NCI-H82 treated with DMSO at 0.1 percent for 48 hours (cell line): ENCODE data around the gene SEMA3D.

Source experiments
- DNase-seq: peaks from one replicate; lab custom pipeline; 2025; ENCODE audit not compliant: unreplicated experiment; lab: John Stamatoyannopoulos, UW

The SEMA3D gene

DNA sequence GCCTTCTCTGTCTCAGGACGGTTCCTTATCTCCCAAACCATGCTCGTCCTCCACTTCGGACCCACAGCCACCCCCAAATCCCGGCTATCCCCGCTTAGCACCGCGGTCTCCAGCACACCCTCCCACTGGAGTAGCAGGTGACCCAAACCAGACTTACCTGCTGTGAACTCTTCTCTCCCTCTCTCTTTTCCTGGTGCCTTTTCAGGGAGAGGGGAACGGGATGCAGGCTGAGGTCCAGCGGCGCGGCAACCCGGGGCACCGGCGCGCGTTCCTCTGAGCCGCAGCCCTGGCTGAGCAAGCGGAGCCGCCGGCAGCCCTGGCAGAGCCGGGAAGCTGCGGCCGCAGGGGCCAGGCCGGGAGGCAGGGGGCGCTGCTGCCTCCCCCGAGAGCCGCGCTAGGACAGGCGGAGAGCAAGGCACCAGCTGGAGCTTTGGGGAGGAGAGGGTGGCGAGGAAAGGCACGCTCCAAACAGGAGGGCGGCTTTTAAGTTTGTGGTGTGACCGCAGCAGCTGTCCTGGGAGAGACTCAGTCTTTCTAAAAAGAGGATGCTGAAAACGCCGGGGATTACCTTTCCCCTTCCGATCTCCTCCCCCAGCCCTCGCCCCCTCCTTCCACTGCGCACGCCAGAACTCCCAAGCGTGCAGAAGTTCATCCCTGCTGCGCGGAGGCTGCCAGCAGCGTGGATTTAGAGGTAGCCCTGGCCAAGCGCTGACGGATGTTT lies at the start of gene SEMA3D:
Gene SEMA3D, minus strand, starts transcription at position 536 of the 721 bp plus-strand sequence. CDS start 65,165 bp downstream, outside the sequence.
- DNase-seq: peak; percentile 52

DNA sequence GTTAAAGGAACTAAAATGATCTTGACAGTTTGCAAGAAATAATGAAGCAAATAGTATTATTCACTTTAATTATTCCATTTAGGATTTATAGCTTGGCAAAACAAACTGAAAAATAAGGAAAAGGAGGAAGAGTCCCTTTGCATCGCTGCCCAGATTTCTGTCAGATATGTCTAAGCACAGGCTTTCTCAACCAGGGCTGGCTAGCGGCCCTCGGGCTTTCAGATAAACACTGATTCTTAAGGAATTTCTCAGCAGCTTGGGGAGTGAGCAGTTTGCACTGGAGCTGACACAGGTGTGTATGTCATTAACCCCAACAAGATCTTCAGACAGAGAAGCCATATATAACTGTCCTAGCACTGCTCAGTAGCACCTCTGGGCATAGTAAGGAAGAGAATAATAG lies 47.9 kb upstream of the SEMA3D start:
- DNase-seq: no peak

DNA sequence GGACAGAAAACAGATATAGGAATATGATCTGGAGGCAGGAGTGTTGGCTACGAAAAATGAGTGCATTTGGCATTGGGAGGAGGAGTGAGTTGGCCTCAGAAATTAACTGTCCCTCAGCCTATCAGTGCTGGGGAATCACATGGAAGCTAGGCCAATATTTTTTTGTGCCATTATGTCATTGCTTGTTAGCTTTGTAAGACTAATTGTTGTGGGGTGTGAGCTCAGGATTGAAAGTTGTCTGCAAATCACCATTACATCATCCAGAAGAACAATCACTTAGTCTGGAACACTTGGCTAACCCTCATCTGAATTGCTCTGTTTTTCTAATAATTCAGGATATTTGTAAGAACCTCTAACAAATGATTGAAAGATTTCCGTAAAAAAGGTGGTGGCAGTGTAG lies 45.2 kb upstream of the SEMA3D start:
- DNase-seq: no peak

DNA sequence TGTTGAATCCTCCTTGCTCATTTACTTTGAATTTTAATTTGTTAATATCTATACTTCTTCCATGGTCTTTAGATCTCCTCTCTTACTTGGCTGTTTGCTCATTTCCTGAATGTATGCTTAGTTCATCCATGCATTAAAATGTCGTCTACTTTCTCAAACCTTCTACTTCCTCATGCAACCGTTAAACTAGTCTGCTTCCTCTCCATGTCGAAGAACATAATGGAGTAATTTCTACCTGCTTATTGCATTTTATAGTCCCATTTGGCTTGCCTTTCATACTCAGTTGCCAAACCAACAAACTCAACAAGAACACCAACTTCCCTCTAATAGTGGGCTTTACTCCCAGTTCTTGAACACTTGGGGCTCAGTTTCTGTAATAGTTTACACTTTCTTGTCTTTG lies 43.8 kb upstream of the SEMA3D start:
- DNase-seq: no peak

DNA sequence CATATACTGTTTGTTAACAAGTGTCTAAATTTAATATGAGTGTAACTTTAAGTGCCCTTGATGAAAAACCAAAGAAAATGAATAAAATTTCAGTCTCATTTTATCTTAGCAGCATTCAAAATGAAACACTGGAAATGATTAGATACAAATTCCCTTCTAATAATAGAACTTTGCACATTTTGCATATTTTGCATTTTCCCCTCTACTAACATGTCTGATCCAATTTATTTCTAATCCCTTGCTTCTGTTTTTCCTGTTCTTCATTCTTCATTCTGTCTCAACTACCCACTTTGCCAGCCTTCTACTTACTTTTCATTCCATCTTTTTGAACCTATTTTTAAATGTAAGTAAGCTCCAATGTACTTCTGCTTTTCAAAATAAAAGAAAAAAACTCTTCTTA lies 42.7 kb upstream of the SEMA3D start:
- no peak for DNase-seq

DNA sequence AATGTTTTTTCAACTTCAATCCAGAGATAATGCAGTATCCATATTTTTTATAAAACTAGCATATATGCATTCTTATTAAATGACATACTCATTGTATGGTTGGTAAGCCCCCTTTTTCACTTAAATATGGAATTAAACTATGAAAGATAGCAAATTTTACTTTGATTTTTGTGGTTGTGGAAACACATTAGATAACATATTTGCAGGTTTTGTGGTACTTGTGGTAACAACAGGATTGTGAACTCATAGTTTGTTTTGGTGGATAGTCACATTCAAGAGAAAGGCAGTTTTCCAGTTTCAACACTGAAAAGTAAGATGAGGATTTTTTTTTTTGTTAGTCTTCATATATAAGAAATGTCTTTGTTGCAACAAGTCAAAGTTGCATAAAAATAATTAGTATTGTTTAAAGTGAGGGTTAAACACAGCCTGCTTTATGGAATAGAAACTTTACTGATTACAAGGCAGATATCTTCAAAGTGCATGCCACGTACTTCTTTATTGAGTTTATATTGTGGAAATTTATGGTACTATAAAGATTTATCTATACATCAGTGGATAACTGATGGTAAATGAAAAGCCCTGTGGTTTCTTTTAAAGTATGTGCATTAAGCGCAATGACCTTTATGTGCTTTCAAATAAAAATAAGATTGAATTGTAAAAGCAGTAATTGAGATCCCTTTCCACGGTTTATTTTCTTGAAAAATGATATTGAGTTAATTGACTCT lies 39.7 kb upstream of the SEMA3D start:
- DNase-seq: no peak

DNA sequence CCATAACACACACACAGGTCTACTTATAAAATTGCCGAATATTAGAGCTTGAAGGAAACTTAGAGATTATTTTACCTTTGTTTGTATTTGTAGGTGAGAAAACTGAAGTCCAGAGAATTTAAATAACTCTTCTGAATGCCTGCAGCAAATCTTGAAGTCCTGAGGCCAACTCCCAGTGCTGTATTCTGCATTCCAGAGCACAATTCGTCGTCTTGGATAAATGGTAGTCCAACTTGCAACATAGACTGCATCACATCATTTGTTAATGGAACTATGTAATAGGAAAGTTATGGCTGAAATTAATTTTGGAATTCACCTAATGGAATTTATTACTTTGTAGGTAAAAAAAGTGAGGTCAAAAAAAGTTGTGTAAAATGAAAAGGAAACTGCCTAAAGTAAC lies 37.3 kb upstream of the SEMA3D start:
- DNase-seq: no peak

DNA sequence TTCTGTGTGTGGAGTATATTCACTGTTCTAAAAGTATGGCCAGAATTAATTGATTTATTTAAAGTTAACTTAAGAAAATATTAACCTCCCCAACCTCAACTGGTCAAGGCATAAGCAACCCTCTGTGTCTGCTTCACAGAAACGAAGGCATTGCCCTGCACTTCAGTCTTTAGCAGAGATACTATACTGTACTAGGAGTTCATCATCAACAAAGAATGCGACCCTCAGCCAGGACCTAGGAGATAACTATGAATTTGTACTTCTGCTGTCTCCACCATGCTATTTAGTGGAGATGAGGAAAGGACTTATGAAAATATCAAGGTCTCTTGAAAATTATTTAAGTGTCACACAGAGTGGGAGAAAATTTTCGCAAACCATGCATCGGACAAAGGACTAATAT lies 35.7 kb upstream of the SEMA3D start:
- DNase-seq: no peak

DNA sequence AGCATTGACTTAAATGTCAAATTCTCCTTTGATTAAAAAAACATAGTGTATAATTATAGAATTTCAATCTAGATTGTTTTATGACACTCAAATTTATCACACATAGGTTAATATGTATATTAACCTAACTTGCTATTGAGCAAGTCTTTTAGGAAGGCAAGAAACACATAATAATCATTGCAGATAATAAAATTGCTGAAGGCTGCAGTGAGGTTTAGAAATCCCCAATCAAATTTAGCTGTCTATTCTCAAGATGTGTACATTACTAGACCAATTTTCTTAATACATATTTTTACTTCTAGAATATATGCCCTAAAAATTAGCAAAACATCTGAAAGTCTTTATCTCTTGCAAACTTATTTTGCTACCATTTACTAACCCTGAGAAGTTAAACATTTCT lies 34.9 kb upstream of the SEMA3D start:
- no peak for DNase-seq

DNA sequence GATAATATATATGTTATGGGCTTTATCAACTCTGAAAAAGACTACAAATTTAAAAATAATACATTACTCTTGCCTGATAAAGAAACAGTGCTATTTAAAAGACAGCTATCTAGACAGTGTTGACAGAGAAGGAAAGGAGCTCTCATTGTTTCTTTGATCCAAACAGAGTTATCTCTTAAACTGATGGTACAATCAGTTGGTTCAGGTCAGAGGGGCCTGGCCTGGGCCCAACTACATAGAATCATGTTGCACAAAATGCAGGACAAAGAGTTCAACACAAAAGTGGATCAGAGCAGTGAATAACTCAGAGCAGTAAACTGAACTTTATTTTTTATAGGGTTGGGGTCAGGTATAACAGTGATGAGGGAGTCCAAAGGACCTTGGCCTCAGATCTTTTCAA lies 33.8 kb upstream of the SEMA3D start:
- DNase-seq: no peak

DNA sequence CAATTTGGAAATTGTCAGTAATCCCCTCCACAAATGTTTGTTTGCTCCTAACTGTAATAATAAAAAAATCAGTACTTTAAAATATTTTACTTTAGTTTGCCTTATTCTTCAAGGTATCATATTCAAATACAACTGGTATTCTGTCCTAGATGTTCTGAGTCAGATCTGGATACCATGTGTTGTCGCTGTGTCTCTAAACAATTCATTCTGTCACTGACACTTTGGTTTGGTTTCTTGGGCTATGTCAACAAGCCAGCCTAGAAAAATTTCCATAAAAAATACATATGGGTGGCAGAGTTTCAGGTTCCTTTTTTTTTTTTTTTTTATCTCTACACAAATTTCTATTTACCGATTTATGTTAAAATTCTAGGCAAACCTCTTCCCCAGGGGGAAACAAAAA lies 33.2 kb upstream of the SEMA3D start:
- no peak for DNase-seq

DNA sequence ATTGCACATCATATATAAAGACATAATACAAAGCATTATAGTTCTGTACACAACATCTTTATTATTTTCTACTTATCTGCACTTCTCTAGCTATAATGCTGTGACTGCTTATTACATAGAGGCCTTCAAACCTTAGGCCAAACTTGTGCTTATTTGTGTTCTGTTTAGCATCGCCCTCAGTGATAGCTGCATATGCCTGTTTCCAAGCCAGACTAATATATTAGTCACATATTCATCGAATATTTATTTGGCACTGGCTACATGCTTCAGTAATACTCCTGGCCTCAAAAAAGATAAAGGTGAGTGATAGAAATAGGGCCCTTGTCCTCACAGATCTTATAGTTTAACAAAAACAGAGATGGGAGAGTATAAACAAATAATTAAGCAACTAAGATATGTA lies 30.2 kb upstream of the SEMA3D start:
- no peak for DNase-seq

DNA sequence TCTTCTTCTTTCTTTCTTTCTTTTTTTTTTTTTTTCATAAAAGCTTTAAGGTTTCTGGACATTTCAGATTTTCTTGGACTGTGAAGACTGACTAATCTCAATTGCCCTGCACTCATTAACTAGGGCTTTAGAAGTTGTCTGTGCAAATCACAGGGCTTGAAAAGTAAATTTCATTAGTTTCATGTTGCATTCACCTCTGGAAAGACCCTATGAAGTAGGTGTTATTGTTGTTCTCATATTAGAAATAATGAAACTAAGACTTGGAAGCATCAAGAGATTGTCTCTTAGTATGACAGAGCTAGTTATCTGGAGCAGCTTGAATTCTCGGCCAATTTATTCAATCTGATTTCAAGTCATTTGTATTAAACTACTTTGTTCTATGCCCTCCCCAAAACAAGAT lies 28.2 kb upstream of the SEMA3D start:
- DNase-seq: no peak

DNA sequence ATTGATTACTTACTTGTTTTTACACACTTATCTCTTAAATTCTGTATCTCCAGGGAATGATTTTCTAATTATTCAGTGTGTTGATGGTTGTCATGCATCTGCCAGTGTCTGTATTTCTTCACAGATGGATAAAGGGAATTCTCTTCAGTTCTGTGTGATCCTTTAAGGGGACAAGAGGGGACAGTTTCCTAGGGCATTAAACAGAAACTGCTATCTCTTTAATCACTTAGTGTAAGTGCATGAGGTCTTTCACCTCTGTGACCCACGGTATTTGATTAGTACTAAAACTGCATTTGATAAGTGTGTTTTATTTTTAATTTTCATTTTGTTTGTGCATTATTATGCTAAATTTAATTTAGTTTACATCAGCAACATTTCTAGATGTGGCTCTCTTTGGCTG lies 26.6 kb upstream of the SEMA3D start:
- no peak for DNase-seq

DNA sequence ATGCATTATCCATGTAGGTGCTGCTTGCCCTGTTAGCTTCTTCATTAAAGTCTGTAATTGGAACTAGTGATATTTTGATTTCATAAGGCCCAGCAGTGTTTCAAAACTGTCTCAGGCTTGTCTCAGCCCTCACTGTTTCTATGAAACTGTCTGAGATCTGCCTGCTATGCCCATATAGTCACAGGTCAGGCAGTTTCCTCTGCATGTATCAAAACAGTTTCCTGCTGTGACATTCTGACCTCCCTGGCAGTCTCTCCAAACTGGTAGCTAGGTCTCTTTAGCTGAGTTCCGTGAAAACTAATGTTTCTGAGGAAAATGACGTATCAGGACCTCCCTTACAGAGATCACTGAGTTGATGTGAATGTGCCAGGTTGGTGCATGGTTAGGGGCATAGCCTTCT lies 18.9 kb upstream of the SEMA3D start:
- DNase-seq: no peak

DNA sequence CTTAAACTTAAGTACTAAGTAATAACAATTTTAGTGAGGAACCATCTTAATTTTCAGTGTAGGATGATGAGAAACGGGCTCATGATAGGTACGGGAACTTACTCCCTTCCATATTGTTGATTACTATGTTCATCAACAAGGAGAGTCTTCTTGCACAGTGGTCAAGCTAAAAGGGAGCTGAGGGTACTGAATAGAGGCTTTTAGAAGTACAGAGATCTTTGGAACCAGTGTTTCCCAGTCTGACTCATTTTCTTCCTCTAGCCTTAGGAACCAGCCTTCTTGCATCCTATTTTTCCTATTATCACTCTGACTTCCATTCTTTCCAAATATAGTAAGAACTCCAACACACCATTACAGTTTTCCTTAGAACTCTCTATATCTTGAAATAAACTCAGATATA lies 17.6 kb upstream of the SEMA3D start:
- no peak for DNase-seq

DNA sequence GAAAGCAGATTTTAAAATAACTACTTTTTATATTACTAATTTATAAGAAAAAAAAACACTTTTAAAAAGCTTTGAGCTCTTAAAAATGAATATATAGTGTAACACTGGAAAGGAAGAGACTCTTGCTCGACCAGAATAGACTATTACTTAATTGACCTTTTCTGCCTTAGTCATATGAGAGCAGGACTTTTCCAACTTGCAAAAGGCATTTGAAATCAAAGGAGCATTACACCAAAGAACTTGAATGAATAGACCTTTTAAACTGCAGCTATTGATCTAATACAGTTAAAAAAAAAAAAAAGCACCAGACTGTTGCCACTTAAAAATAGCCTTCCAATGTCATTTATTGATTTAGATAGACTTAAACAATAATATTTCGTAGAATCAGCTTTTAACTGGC lies 17.2 kb upstream of the SEMA3D start:
- DNase-seq: no peak

DNA sequence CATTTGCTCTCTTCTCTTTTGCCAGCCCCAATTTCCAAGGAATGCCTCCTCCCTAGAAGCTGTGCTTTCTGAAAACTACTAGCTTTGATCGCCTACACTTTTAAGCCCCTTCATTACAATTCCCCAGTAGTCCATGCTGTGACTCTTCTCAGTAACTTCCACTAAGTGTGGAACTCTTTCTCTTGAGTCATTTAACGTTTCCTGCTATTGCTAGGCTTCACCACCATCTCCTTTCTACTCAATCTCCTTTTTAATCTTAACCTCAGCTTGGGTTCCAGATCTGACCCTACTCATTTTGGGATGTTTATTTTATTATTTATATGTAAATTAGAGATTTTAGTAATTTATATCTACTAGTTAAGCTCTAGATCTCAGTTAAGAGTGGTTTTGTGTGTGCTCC lies 14.4 kb upstream of the SEMA3D start:
- DNase-seq: no peak

DNA sequence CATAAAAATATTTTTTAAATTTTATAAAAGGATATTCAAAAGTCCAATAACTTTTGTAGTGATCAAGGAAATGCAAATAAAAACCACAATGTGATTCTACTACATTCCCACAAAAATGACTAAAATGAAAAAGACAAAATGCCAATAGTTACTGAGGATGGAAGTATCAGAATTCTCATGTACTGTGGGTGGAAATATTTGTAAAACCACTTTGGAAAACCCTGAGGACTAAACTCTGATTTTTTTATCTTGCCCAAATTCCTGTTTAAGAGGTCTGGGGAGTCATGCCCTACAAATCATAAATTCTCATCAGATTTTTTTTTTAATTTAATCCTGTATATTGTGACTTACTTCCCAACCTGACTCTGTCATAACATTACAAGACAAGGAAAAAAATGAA lies 9.8 kb upstream of the SEMA3D start:
- no peak for DNase-seq

DNA sequence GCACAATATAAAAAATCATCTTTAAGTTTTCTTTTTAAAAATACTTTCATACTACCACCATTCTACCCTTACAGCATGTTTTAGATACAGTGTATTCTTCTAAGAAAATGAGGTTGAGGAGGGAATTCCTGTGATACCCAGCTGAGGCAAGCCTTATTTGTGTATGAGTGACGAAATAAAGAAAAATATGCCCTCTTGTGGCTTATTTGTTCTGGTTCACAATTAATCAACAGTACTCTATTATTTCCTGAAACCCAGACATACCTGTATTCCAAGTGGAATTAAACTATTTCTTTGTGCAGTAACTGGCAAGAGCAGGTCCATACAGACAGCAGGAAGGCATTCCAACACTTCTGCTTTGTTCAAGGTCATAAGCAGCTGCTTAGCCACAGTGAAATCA lies 4.5 kb upstream of the SEMA3D start:
- no peak for DNase-seq

DNA sequence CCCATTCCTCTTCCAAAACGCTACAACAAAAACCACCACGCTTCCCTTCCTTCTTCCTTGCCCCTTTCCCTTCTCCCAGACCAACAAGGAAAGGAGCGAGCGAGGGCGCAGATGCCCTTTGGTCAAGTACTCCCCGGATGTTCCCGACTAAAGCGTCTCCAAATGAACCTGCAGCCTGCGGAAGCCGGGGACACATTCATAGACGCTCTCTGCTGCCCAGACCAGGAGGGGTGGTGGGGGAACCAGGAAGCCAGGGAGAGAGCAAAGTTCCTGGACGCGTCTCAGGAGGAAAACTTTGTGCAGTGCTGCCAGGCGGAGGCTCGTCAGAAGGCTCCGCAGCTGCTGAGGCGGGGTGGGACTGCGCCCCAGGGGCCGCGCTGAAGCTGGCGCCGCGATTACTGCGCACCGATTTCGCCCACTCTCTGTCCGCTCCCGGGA lies 754 bp downstream of the SEMA3D start:
- DNase-seq: no peak

DNA sequence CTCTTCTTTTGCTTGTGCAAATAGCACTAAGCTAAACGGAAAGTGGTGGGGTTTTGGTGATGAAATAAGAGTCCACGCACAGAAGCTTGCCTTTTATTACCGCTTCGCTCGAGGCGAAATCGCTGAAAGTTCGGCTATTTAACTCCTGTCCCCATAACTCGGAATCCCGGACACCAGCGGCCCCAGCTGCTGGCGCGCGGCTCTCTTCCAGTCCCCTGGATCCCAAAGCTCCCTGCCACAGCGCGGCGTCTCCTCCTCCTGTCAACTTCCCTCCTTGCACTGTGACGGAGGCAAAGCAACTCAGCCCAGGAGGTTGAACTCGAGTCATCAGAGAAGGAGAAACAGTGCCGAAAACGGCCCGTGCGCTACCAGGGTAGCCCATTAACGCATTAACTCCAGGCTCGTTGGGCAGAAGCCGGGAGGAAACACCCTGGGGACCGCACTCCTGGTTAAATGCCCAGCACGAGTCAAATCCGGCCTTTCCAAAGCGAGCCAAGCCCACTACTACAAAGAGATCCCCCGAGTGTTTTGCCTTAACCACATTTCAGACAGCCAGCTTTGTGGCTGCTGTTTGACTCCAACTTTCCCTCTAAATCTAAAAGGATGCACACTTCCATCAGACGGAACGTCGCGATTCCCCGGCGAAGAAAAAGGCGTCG lies 1.3 kb downstream of the SEMA3D start:
- no peak for DNase-seq
